ENCODE results near the gene ZDHHC24. TPM values are rescaled to one million over a fixed set of nuclear protein-coding genes. Genes with fewer than 3 reads are reported as not detected.
"Not testable (repeated sequence)": the region's sequence is repeated elsewhere in the genome, so short reads cannot be mapped to it uniquely, and the experiment has no call there.

The ZDHHC24 gene
- total and polyA plus RNA-seq, 2 experiments from 2014 or later: 5.6 to 13.1 TPM

- DNase-seq (ENCODE audit: low spot score); H3K27ac ChIP-seq (ENCODE audit: low read depth); H3K4me3 ChIP-seq; H3K27me3 ChIP-seq (ENCODE audit: insufficient read depth); H3K9me2 ChIP-seq (ENCODE audit: insufficient read depth); H3F3A ChIP-seq (replicated peaks; ENCODE audit: low read depth); H3K36me3 Mint-ChIP-seq (ENCODE audit: low read depth); ATAC-seq; H3K9me3 Mint-ChIP-seq; H2AFZ ChIP-seq; H4K20me1 ChIP-seq (replicated peaks; ENCODE audit: insufficient read depth); H3K27ac Mint-ChIP-seq; H3K4me2 ChIP-seq; H3K4me3 Mint-ChIP-seq; H3K36me3 ChIP-seq (ENCODE audit: insufficient read depth); H3K79me2 ChIP-seq (replicated peaks; ENCODE audit: insufficient read depth): not testable (repeated sequence)
- Mint-ChIP-seq H3K4me1 (peaks cover 23% of the 10 kb centered on the region), H3K27me3 (ENCODE audit: insufficient read depth, low read depth, poor library complexity) (peaks cover 16% of the 10 kb centered on the region)
- peaks cover 13% of the 10 kb centered on the region for H3K4me1 ChIP-seq (ENCODE audit: insufficient read depth)
Measured at GRCh38 chr11:66540598-66540997, 5.2 kb downstream of the ZDHHC24 start.

GRCh38 chr11:66539870-66540213 is 6.0 kb downstream of the ZDHHC24 start:
- peaks cover 7% of the 10 kb centered on the region for H3K4me1 ChIP-seq (ENCODE audit: insufficient read depth)
- no peak overlapping the region for H2AFZ ChIP-seq
- no peaks in the 10 kb centered on the region for H4K20me1 ChIP-seq (replicated peaks; ENCODE audit: insufficient read depth)
- no peaks in the 10 kb centered on the region for H3K9me2 ChIP-seq (ENCODE audit: insufficient read depth)
- no peaks in the 10 kb centered on the region; the same call in 1 of the 3 replicates for H3K9me3 Mint-ChIP-seq
- TF ChIP-seq CREB1 (CRISPR knock-in tag; IDR thresholded peaks at IDR 0.05; ENCODE audit: low read depth) (no peak), JUNB (IDR thresholded peaks at IDR 0.05; ENCODE audit: unreplicated experiment) (no peak), POLR2AphosphoS5 (IDR thresholded peaks at IDR 0.05; ENCODE audit: low read depth) (no peak), ZNF114 (CRISPR knock-in tag; IDR thresholded peaks at IDR 0.05) (no peak), ZNF462 (CRISPR knock-in tag; IDR thresholded peaks at IDR 0.05) (no peak), CTCF (conservative IDR thresholded peaks at IDR 0.05; ENCODE audit: low read depth in 2 of 2) (no peak), STAT1 (IDR thresholded peaks at IDR 0.05; ENCODE audit: unreplicated experiment) (no peak), ETS1 (IDR thresholded peaks at IDR 0.05) (no peak), EZH2 (IDR thresholded peaks at IDR 0.05; ENCODE audit: low read depth, unreplicated experiment) (no peak), EZH2phosphoT487 (IDR thresholded peaks at IDR 0.05; ENCODE audit: unreplicated experiment) (no peak), NANOG (IDR thresholded peaks at IDR 0.05; ENCODE audit: borderline replicate concordance) (no peak)
- H3K27ac ChIP-seq (ENCODE audit: low read depth): no peak overlapping the region
- peaks cover 2% of the 10 kb centered on the region; the same call in 1 of the 2 replicates for H3K79me2 ChIP-seq (replicated peaks; ENCODE audit: insufficient read depth)
- H3K27ac Mint-ChIP-seq: no peak overlapping the region
- peaks cover 20% of the 10 kb centered on the region for H3K4me1 Mint-ChIP-seq
- H3K36me3 ChIP-seq (ENCODE audit: insufficient read depth): no peaks in the 10 kb centered on the region
- ATAC-seq: peak; percentile 13
- peaks cover 16% of the 10 kb centered on the region for H3K27me3 Mint-ChIP-seq (ENCODE audit: insufficient read depth, low read depth, poor library complexity)
- H3K27me3 ChIP-seq (ENCODE audit: insufficient read depth): no peaks in the 10 kb centered on the region
- DNase-seq (ENCODE audit: low spot score): peak; percentile 21
- no peak overlapping the region for H3K4me3 ChIP-seq
- H3K36me3 Mint-ChIP-seq (ENCODE audit: low read depth): peaks cover 10% of the 10 kb centered on the region
- H3F3A ChIP-seq (replicated peaks; ENCODE audit: low read depth): 0 out of 2 replicates have a peak, but pooled peaks cover 4% of the 10 kb centered on the region
- H3K4me3 Mint-ChIP-seq: no peak overlapping the region
- H3K4me2 ChIP-seq: no peak overlapping the region
